Suprapubic skin (tissue), 3 donors: ENCODE data around the gene PDS5B.

Source experiments
- CTCF ChIP-seq, 2 donors: fragments of 200-600 bp in 1 of 2; fragments of 450-650 bp in 1 of 2; sonication (generic) in 1 of 2; IDR thresholded peaks; one replicate each; pipeline ENCODE4 v1.5.1; 2016 to 2019; ENCODE audit warnings: antibody characterized with exemption in 2 of 2, mild to moderate bottlenecking in 1 of 2, moderate library complexity in 1 of 2
- POLR2AphosphoS5 ChIP-seq, 3 donors: sonication (generic); formaldehyde crosslinking; IDR thresholded peaks; one replicate each; pipeline ENCODE4 v1.6.1; 2017; ENCODE audit warnings: antibody characterized with exemption in 3 of 3

- TF ChIP-seq CTCF (IDR thresholded peaks at IDR 0.05), result no peak
- TF ChIP-seq POLR2AphosphoS5 (IDR thresholded peaks at IDR 0.05), result no peak
These were observed 5.8 kb downstream of the PDS5B start for GRCh38 chr13:32592082-32592481.
